Hematopoietic multipotent progenitor cell treated with erythropoietin and hydrocortisone succinate and interleukin-3 and kit ligand, for 4 days (in vitro differentiated cells): ENCODE results near the gene LRRC14B.
"Not testable (repeated sequence)": the region's sequence is repeated elsewhere in the genome, so short reads cannot be mapped to it uniquely, and the experiment has no call there.

ENCODE experiments used
- DNase-seq: peaks from one replicate; pipeline ENCODE4 v3.0.0-alpha.2; 2015

LRRC14B gene

DNA sequence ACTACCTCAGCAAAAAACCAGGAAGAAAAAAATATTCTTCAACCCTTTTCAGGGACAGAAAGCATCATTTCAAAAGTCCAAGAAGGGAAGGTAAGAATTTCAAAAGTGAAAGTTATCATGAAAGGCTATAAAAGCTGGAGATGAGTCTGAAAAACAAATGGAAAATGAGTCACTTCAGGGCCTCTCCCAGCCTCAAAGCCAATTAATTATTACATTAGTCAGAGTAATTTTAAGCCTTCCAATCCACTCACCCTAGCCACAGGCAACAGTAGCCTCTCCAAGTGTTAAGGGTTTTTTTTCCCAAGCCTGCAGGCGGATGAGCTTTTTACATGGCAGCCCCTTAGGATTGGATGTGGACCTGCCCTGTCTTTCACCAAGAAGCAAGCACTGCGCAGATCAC is 24.0 kb downstream of the LRRC14B start:
- not testable (repeated sequence) for DNase-seq

DNA sequence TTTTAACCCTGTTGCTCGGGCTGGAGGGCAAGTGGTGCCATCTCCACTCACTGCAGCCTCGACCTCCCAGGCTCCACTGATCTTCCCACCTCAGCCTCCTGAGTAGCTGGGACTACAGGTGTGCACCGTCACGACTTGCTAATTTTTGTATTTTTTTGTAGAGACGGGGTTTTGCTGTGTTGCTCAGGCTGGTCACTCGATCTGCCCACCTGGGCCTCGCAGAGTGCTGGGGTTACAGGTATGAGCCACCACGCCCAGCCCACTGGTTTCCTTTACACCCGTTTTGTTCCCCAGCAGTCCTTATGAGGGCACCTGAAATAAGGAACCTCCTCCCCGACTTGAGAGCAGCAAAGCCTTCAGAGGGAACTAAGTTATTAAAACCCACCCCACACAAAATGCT is 24.8 kb downstream of the LRRC14B start:
- not testable (repeated sequence) for DNase-seq

DNA sequence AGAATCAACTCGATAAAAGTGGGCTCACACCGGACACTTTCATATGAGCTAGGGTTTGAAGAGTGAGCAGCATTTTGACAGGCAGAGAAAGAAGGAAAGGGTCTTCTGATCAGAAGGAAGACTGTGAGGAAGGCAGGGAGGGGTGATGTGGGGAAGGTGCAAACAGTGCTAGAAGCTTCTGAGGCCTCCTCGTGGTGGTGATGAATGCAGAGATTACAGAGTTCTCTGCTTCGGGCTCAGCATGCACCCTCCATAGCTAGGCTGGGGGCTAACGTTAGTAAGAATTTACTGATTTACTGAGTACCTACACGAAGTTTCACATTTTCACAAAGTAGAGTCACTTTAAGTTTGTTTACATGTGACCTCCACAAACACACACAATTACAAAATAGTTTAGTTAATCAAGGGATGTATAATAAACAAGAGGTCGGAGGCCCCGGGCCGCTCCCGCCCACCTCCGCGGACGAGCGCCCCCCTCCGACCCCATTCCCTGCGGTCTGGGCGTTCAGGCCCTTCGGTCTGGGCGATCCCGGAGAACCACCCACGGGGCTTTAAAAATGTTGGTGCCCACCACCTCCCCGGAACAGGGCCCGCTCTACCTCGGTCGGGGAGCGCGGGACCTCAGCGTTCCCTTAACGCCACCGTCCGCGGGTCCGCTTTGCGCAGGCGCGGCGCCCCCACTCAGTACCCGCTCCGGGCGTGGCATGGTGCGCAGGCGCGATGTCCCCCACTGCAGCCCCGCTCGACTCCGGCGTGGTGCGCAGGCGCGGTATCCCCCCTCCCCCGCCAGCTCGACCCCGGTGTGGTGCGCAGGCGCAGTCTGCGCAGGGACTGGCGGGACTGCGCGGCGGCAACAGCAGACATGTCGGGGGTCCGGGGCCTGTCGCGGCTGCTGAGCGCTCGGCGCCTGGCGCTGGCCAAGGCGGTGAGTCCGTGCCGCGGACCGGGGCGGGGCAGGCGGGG is 26.5 kb downstream of the LRRC14B start, which contains the start of the genes CCDC127 and SDHA:
CCDC127 (minus strand) TSS at position 660 of the 963 bp plus-strand sequence. CDS start 1,304 bp downstream, outside the sequence.
SDHA (plus strand) TSS at position 827 of the 963 bp plus-strand sequence; CDS start at position 863, 36 bp downstream.
- peak; percentile 98 for DNase-seq

DNA sequence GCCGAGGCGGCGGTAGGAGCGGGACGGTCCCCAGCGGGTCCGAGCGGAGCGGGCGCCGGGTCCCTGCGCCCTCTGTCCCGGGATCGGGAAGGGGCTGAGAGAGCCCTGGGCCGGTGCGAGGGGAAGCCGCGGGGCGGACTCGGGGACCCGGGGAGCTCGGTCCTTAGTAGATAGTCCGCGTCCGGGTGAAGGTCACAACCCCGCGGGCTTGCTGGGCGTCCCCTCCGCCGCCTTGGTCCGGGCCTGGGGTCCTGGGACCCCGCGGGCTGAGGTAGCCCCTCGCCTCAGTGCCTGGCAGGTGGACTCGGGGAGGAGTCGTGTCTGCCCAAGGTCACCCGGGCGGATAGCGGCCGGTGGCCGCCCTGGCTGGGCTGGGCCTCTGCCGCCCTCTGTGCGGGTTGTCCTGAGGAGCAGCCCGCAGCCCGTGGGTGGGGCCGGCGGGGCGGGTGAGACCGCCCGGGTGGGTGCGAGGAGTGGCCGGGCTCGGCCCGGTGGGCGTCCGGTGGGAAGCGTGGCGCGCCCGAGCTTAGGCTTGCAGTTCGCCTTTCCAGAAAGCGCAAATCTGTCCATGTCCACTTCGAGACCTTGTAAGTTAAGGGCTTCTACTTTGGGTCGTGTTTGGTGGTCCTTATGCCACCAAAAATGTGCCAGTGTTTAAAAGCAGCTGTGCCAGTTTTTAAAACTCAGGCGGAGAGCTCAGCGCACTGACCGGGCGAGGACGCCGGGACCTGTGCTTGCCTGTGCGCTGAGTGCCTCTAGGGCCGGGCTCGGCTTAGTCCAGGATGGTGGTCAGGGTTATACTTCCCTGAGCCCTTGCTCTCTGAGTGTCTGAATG is 27.4 kb downstream of the LRRC14B start:
- DNase-seq = peak; percentile 66

DNA sequence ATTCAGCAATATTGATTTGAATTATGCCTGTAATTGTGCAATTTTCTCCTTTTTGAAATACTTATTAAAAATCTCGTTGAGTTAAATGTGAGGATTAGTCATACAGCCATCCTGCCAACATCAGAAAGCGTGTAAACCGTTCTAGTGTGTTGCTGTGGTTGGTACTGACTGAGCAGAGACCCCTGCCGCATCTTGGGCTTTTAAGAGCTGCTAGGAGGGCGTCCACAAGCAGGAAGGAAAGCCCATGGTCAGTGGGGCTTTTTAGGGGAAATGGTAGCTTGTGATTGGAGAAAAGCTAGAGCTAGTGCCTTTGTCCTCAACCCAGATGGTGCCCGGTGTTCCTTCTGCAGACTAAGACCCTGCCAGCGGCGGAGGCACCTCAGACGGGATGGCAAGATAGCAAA is 28.2 kb downstream of the LRRC14B start:
- DNase-seq = peak; percentile 55

DNA sequence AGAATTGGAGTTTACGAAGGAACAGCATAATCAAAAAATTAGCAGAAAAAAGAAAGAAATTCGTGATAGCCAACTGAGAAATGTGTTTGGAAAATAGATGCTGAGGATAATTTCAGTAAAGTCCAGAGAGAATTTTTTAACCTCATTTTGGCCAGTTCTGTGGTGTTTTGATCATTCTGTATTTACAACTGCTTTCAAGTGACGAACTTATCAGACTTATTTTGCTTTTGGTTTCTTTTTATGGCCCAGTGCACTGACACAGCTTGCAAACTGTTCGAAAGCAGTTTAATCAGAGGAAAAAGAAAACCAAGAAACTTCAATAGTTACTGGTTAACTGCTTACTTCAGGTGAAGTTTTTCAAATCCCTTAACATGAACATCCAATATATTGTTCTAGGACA is 28.7 kb downstream of the LRRC14B start:
- DNase-seq = peak; percentile 49

DNA sequence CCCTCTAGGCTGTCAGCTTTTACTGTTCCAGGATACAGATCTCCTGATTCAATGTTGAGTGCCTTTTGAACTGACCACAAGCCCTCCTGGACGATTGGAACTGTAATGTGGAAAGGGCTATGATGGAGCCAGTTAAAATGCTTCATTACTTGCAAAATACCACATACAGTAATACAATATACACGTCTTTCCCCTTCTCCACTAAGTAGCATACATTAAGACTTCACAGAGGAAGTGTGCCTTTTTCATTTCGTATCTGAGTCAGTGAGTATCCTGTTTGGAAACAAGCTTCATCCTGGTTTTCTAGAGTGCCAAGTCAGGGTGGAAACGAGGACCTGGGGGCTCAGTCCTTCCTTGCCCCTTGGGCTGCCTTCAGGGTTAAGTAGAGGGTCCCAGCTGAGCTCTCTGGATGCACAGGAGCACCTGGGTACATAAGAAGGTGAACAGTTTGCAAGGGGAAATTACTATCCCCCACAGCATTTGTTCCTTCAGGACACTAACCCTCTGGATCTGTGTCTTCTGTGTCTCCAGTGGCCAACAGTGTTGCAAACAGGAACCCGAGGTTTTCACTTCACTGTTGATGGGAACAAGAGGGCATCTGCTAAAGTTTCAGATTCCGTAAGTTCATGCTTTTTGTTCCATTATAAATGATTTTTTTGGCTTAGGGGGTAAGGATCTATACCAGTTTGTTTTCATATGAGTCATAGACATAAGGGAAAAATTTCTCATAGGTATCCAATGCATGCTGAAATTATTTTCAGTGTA is 31.8 kb downstream of the LRRC14B start:
- not testable (repeated sequence) for DNase-seq

DNA sequence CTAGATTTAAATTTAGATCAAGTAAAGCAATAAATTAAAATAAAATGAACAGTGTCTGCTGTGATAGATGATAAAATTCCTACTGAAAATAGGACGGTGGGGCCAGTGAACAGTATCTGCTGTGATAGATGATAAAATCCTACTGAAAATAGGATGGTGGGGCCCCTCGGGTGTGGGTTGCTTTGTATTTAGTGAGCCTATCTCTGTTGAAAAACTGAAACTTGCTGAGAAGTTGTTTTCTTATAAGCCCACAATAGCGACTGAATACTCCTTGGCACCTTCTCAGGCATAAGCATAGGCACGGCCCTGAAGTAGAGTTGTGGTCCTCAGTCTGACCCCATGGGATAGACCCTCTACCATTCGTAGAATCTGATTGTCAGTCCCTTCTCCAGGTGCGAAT is 32.5 kb downstream of the LRRC14B start:
- no peak for DNase-seq

DNA sequence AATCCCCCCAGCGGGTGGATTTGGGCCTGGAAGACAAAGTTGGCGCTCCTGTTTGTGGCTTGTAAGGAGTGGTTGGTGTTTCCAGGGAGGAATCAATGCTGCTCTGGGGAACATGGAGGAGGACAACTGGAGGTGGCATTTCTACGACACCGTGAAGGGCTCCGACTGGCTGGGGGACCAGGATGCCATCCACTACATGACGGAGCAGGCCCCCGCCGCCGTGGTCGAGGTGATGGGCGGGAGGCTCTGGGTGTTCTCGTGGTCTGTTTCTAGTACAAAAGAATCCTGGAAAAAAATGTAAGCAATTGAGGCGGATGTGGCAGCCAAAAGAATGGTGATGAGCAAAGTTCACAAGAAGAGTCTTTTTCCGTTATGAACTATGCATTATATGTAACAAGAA is 34.0 kb downstream of the LRRC14B start:
- DNase-seq = no peak

DNA sequence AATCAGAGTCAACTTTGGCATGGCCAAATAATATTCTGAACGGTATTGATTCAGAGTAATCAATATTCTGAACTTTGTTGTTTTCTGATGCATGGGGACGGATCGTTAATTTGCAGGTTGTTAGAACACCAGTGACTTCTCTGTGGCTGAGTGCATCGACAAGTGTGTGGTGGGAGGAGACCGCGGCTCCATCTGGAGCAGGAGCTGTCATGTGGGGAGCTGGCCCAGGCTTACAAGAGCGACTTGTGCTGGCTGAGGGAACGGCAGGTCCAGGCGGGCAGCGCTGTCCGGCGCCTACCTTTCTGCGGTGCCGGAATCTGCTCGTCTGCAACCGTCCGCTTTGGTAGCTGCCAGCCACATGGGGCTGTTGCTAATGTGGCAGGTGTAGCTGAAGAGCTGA is 36.1 kb downstream of the LRRC14B start:
- DNase-seq = not testable (repeated sequence)

DNA sequence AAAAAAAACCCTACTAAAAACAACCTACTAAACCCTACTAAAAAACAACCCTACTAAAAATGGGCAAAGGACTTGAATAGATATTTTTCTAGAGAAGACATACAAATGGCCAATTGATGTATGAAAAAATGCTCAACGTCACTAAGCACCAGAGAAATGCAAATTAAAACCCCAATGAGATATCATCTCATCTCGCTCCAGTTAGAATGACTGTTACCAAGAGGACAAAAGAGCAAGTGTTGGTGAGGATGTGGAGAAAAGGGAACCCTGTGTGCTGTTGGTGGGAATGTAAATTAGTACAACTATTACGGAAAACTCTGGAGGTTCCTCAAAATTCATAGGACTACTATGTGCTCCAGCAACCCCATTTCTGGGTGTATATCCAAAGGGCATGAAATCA is 37.6 kb downstream of the LRRC14B start:
- DNase-seq = no peak

DNA sequence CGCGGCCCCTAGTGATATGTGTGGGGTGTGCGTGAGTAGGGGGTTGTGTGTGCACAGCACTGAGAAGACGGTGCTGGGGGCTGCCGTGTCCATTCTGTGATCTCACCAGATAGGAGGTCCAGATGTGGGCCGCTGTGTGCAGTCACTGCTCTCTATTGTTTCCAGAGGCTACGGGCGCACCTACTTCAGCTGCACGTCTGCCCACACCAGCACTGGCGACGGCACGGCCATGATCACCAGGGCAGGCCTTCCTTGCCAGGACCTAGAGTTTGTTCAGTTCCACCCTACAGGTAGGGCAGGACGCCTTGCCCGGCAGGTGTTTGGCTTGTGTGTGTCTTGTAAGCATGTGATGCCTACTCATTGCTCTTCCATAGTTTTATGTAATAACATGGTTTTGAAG is 39.4 kb downstream of the LRRC14B start:
- no peak for DNase-seq

DNA sequence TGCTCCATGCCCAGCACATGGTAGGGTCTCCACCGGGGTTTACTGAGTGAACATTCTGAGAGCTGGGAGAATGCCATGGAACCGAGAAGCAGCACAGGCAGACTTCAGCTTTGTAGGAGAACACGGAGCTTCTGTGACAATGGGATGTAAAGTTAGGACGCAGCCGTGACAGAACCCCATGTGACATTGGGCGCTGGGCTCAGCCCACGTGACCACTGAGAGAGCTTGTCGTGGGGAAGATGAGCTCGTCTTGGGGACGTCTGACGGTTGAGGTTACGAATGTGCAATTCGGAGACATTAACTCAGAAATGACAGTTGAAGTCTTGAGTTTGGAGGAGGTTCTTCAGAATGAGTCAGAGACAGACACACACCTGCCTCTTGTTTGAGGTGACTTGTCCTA is 40.4 kb downstream of the LRRC14B start:
- DNase-seq = no peak

DNA sequence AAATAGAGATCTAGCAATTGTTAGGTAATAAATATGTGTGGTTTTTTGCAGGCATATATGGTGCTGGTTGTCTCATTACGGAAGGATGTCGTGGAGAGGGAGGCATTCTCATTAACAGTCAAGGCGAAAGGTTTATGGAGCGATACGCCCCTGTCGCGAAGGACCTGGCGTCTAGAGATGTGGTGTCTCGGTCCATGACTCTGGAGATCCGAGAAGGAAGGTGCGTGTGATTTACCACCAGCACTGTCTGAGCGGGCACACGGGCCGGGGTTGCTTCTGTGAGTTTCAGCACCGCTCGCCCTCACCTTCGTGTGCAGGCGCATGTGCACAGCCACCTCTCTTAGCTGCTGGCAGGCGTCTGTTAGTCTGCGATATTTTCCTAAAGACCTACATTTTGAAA is 42.1 kb downstream of the LRRC14B start:
- not testable (repeated sequence) for DNase-seq

DNA sequence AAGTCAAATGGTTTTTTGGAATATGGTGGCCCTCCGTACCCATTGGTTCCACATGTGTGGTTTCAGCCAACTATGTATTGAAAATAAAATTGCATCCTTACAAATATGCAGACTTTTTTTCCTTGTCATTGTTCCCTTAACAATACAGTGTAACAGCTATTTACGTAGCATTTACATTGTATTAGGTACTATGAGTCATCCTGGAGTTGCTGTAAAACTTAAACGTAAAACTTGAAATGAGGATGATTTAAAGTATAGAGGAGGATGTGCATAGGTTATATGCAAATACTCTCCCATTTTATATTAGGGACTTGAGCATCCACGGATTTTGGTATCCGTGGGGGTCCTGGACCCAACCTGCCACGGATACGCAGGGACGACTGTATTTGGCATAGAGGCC is 43.2 kb downstream of the LRRC14B start:
- no peak for DNase-seq

DNA sequence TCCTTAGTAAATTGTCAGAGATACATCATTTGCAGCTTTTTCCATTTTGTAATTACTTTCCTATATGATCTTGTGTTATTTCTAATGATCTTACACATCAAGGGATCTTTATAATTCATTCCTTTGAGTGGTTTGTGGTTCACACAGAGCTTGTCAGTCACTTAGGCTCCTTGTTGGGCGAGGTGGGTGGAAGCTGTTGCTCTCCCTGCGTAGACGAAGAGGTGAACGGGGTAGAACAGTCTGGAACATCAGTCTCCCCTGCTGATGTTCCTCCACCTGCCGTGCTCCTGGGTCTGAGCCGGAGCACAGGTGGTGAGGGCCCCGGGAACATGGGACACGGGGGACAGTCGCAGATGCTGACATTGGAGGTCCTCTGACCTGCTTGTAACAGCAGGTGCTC is 44.2 kb downstream of the LRRC14B start:
- DNase-seq = not testable (repeated sequence)

DNA sequence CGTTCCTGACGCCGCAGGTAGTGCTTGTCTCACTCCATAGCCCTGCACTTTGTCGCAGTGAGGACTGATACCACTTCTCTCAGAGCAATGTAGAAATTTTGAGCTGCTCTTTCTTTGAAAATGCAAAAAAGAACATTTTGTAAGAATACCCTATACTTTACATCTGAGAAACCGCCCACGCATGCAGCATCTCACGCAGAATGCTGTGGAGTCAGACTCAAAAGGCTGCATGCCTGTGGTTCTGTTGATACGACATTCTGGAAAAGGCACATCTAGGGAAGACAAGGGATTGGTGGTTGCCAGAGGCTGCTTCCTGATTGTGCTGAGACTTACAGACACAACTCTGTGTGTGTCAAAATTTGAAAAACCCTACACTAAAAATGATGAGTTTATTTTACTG is 46.6 kb downstream of the LRRC14B start:
- not testable (repeated sequence) for DNase-seq

DNA sequence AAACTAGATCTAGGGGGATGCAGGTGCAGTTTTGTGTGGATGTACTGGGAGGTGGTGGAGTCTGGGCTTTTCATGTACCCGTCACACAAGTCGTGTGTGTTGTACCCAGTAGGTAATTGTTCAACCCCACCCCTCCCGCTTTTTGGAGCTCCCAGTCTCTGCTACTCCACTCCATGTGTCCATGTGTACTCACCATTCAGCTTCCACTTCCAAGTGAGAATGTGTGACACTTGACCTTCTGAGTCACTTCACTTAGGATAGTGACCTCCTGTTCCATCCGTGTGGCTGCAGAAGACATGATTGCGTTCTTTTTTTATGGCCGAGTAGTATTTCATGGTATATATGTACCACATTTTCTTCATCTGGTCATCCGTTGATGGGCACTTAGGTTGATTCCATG is 49.3 kb downstream of the LRRC14B start:
- DNase-seq = not testable (repeated sequence)

DNA sequence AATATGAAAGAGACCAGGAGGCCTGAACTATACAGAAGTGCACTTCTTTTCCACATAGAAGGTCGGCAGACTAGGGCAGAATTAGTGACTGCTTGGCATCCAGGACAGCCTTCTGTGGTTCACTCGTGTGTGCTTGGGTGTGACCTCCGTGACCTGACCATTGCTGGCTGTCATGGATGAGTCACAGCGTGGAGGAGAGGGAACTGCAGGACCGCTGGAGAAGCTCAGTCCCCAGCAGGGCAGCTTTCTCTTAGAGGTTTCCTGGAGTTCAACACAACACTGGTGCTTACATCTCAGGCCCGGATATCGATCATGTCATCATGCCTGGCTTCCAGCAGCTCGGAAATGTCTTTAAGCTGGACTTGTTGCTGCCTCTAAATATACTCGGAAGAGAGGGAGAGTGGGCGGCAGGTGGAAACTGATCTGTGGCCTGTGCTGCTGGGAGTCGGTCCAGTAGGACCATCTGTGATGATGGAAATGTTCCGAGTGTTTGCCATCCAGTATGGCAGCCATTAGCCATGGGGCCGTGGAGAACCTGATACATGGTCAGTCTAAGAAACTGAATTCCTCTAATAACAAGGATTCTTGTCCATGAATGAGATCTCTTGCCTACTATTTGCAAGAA is 49.9 kb downstream of the LRRC14B start:
- DNase-seq = not testable (repeated sequence)

DNA sequence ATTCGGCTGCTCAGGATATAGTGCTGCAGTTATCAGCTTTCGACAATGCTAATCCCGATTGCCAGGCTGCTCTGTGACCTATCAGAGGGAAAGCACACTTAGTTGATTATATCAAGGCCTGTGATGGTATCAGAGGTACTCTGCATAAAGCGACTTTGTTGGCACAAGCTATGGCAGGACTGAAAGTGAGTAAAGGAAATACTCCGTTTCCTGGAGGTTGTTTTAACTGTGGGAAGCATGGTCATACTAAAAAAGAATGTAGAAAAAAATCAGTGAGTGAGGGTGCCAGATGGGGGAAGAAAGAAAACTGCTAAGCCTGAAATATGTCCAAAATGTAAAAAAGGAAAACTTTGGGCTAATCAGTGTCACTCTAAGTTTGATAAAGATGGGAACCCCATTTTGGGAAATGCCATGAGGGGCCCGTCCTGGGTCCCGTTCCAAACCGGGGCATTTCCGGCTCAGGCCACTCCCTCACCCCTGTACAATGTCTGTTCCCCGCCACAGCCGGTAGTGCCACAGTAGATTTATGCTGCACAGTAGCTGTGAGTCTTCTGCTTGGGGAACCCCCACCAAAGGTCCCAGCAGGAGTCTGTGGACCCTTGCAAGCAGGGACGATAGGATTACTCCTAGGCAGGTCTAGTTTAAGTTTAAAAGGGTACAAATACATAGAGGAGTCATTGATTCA is 52.5 kb downstream of the LRRC14B start:
- not testable (repeated sequence) for DNase-seq

DNA sequence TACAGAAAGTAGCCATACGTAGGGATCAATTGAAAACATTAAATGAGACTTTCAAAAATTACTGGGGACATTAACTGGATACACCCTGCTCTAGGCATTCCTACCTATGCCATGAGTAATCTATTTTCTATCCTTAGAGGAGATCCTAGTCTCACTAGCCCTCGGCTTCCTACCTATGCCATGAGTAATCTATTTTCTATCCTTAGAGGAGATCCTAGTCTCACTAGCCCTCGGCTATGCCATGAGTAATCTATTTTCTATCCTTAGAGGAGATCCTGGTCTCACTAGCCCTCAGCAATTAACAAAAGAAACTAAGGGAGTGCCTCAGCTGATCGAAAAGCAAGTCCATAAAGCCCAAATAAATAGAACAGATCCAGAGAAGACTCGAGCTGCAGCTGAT is 54.4 kb downstream of the LRRC14B start:
- not testable (repeated sequence) for DNase-seq
